ENCODE measurements around the gene RHOT2.

DNA sequence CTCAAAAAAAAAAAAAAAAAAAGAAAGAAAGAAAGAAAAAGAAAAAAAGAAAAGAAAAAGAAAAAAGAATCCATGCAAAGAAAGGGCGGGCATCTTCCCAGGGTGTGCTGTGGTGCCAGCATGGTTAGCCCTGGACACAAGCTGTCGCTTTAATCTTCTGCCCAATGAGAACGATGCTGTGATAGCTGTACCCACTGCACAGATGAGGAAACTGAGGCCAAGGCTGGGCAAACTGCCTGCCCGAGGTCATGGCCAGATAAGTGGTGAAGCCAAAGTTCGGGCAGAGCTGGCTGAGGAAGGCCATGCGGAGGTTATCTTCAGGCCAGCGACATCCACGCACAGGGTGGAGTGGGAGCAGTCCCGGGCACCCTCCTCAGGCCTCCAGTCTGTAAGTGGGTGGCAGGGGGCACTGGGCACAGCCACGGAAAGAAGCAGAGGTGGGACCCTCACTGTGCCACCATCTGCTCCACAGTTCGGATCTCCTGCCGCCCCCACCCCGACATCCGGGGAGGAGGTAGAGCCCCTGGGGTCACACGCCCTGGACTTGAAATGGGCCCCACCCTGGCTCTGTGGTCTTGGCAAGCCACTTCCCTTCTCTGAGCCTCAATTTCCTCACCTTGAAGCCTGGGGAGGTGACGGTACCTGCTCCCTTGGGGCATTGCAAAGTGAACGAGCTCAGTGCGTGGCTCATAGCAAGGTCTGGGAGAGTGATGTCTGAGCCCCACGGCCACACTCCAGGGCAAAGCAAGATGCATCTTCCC is 31.2 kb downstream of the RHOT2 start:
- TF ChIP-seq, protein P1, sequence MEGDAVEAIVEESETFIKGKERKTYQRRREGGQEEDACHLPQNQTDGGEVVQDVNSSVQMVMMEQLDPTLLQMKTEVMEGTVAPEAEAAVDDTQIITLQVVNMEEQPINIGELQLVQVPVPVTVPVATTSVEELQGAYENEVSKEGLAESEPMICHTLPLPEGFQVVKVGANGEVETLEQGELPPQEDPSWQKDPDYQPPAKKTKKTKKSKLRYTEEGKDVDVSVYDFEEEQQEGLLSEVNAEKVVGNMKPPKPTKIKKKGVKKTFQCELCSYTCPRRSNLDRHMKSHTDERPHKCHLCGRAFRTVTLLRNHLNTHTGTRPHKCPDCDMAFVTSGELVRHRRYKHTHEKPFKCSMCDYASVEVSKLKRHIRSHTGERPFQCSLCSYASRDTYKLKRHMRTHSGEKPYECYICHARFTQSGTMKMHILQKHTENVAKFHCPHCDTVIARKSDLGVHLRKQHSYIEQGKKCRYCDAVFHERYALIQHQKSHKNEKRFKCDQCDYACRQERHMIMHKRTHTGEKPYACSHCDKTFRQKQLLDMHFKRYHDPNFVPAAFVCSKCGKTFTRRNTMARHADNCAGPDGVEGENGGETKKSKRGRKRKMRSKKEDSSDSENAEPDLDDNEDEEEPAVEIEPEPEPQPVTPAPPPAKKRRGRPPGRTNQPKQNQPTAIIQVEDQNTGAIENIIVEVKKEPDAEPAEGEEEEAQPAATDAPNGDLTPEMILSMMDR (conservative IDR thresholded peaks at IDR 0.05) = no peak
- no peak for TF ChIP-seq EZH2 (IDR thresholded peaks at IDR 0.05; ENCODE audit: low read depth)

Measured in PC-9 (cell line).